A549 treated with ZK216348 at 1 μM for 4 hours (cell line): ENCODE measurements around the gene NEK10. TPM values are rescaled to one million over a fixed set of nuclear protein-coding genes. Genes with fewer than 3 reads are reported as not detected.

ENCODE experiments used
- total RNA-seq: library from RNA; stranded (reverse); fragments of 200-300 nt; extraction: Qiagen RNA extraction; gene quantifications from 5 replicates; pipeline ENCODE4 v1.2.3, GENCODE V29; 2022; ENCODE audit warnings: low read depth

NEK10 gene, protein sequence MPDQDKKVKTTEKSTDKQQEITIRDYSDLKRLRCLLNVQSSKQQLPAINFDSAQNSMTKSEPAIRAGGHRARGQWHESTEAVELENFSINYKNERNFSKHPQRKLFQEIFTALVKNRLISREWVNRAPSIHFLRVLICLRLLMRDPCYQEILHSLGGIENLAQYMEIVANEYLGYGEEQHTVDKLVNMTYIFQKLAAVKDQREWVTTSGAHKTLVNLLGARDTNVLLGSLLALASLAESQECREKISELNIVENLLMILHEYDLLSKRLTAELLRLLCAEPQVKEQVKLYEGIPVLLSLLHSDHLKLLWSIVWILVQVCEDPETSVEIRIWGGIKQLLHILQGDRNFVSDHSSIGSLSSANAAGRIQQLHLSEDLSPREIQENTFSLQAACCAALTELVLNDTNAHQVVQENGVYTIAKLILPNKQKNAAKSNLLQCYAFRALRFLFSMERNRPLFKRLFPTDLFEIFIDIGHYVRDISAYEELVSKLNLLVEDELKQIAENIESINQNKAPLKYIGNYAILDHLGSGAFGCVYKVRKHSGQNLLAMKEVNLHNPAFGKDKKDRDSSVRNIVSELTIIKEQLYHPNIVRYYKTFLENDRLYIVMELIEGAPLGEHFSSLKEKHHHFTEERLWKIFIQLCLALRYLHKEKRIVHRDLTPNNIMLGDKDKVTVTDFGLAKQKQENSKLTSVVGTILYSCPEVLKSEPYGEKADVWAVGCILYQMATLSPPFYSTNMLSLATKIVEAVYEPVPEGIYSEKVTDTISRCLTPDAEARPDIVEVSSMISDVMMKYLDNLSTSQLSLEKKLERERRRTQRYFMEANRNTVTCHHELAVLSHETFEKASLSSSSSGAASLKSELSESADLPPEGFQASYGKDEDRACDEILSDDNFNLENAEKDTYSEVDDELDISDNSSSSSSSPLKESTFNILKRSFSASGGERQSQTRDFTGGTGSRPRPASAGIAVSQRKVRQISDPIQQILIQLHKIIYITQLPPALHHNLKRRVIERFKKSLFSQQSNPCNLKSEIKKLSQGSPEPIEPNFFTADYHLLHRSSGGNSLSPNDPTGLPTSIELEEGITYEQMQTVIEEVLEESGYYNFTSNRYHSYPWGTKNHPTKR
- 0.51 to 1.2 TPM (median 0.89 TPM) in 5 replicates for total RNA-seq

DNA sequence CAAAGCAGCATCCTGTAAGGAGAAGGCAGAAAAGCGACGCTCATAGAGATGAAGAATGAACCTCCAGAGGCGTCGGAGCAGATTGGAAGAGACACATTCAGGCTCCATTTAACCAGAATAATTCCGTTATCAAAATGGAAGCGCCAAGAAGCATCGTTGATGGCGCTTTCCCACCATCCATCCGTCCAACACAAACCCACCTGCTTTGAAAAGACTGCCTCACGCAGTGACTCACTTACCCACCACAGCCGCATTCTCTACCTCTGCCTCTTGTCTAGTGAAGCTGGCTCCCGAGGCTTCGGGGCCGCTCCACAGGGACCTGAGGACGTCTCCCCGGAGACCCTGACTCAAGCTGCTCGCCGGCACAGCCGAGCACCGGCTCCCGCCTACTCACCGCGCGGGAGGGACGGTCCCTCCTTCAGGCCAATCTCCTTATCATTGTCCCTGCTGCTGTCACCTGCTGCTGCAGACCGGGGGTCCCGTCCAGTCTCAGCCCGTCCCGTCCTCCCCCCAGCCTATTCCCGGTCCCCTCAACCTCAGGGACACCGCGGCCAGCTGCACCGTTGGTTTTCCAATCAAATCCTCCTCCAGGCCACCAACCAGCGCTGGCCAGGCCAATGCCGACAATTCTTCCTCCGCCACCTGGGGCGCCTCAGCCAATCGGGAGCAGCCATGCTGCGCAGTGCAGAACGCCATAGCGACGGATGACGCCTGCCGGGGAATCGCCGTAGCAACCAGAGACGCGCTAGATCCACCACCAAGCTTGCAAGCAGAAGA, at the start of gene NEK10:
TSS of gene NEK10 (minus strand) at position 553 of the 777 bp plus-strand sequence. CDS start 16,501 bp downstream, outside the sequence.

Other genes starting within 250 kb of the NEK10 start
- 10.8 to 21.2 TPM (median 17.0 TPM) in 5 replicates for gene SLC4A7, start 115.0 kb upstream of the NEK10 start, total RNA-seq